Neural cell (in vitro differentiated cells): Measurements from ENCODE around the gene SLK. TPM values are rescaled to one million over a fixed set of nuclear protein-coding genes. Genes with fewer than 3 reads are reported as not detected.

Experiments used
- H2AFZ ChIP-seq: fragments of 200-600, 300-800 bp; sonication (generic), shearing (Covaris generic); 2 replicates; pipeline ENCODE4 v1.6.0; 2014; ENCODE audit warnings: low read depth, mild to moderate bottlenecking, antibody characterized with exemption, low read length, moderate library complexity
- H3F3A ChIP-seq: fragments of 200-600 bp; shearing (Covaris generic); 2 replicates; pipeline ENCODE4 v1.6.1; 2016; ENCODE audit warnings: mild to moderate bottlenecking, moderate library complexity, mixed read lengths, antibody characterized with exemption, low read length; ENCODE audit not compliant: insufficient read depth, poor library complexity, severe bottlenecking
- H3K27ac ChIP-seq: fragments of 200-600, 300-800 bp; sonication (generic), shearing (Covaris generic); 2 replicates; pipeline ENCODE4 v1.5.1; 2014; ENCODE audit warnings: mild to moderate bottlenecking, low read length, moderate library complexity
- H3K27me3 ChIP-seq: fragments of 300-800, 200-600 bp; sonication (generic), shearing (Covaris generic); 2 replicates; pipeline ENCODE4 v1.6.0; 2014; ENCODE audit warnings: mild to moderate bottlenecking, low read depth, low read length, moderate library complexity; ENCODE audit not compliant: insufficient read depth
- H3K36me3 ChIP-seq: fragments of 300-800, 200-600 bp; sonication (generic), shearing (Covaris generic); 2 replicates; pipeline ENCODE4 v1.5.1; 2014; ENCODE audit warnings: mild to moderate bottlenecking, antibody characterized with exemption, low read length, moderate library complexity; ENCODE audit not compliant: insufficient read depth
- H3K4me2 ChIP-seq: fragments of 300-800, 200-600 bp; sonication (generic), shearing (Covaris generic); 2 replicates; pipeline ENCODE4 v1.6.0; 2014; ENCODE audit warnings: mild to moderate bottlenecking, low read length
- H3K4me3 ChIP-seq: fragments of 300-800, 200-600 bp; sonication (generic), shearing (Covaris generic); 2 replicates; pipeline ENCODE4 v1.5.1; 2014; ENCODE audit warnings: mild to moderate bottlenecking, low read length, moderate library complexity
- H3K79me2 ChIP-seq: fragments of 200-600 bp; shearing (Covaris generic); replicated peaks from 2 replicates; pipeline ENCODE4 v1.6.0; 2014; ENCODE audit warnings: mild to moderate bottlenecking, low read length, moderate library complexity; ENCODE audit not compliant: insufficient read depth
- H3K9ac ChIP-seq: fragments of 300-800, 200-600 bp; sonication (generic), shearing (Covaris generic); 2 replicates; pipeline ENCODE4 v1.6.1; 2016; ENCODE audit warnings: mild to moderate bottlenecking, low read length, mixed read lengths
- H3K9me2 ChIP-seq: fragments of 200-600 bp; shearing (Covaris generic); 2 replicates; pipeline ENCODE4 v1.6.1; 2016; ENCODE audit warnings: mild to moderate bottlenecking, low read length, mixed read lengths; ENCODE audit not compliant: insufficient read depth
- H3K9me3 ChIP-seq: fragments of 200-600, 300-800 bp; sonication (generic), shearing (Covaris generic); 2 replicates; pipeline ENCODE4 v1.6.1; 2016; ENCODE audit warnings: mild to moderate bottlenecking, mixed run types, low read length, moderate library complexity, mixed read lengths
- H4K20me1 ChIP-seq: fragments of 200-600 bp; shearing (Covaris generic); 2 replicates; pipeline ENCODE4 v1.6.1; 2016; ENCODE audit warnings: mild to moderate bottlenecking, mixed run types; ENCODE audit not compliant: insufficient read depth
- EP300 ChIP-seq: fragments of 450-650 bp; conservative IDR thresholded peaks from 2 replicates; pipeline ENCODE4 v1.6.1; 2014; ENCODE audit warnings: antibody characterized with exemption, mild to moderate bottlenecking, moderate library complexity; ENCODE audit not compliant: poor library complexity, severe bottlenecking
- EZH2 ChIP-seq: fragments of 200-600, 300-800 bp; shearing (Covaris generic), sonication (generic); IDR thresholded peaks from 2 replicates; pipeline ENCODE4 v1.6.1; 2014; ENCODE audit warnings: antibody characterized with exemption, low read length, borderline replicate concordance, mild to moderate bottlenecking; ENCODE audit not compliant: insufficient read depth, poor library complexity, severe bottlenecking
- MXI1 ChIP-seq: fragments of 450-650 bp; conservative IDR thresholded peaks from 2 replicates; pipeline ENCODE4 v1.6.1; 2014; ENCODE audit warnings: antibody characterized with exemption, mild to moderate bottlenecking; ENCODE audit not compliant: poor library complexity, severe bottlenecking
- POLR2AphosphoS5 ChIP-seq: IDR thresholded peaks from 2 replicates; pipeline ENCODE4 v1.6.1; 2012
- RAD21 ChIP-seq: fragments of 450-650 bp; conservative IDR thresholded peaks from 2 replicates; pipeline ENCODE4 v1.6.1; 2014; ENCODE audit warnings: antibody characterized with exemption, mild to moderate bottlenecking, moderate library complexity
- SMC3 ChIP-seq: fragments of 450-650 bp; conservative IDR thresholded peaks from 2 replicates; pipeline ENCODE4 v1.6.1; 2014; ENCODE audit warnings: antibody characterized with exemption, mild to moderate bottlenecking, moderate library complexity; ENCODE audit not compliant: poor library complexity
- TAF1 ChIP-seq: IDR thresholded peaks from 2 replicates; pipeline ENCODE4 v1.6.1; 2012; ENCODE audit warnings: low read depth
- polyA plus RNA-seq: library from polyadenylated mRNA; depleted of rRNA; stranded (reverse); fragments of >200 nt; gene quantifications from 2 replicates; pipeline ENCODE4 v1.2.3, GENCODE V29; 2014
- TF ChIP-seq, protein P1 (sequence below): IDR thresholded peaks from 2 replicates; pipeline ENCODE4 v1.6.1; 2012; ENCODE audit warnings: borderline replicate concordance
- TF ChIP-seq, protein P2 (sequence below): fragments of 450-650 bp; IDR thresholded peaks from 2 replicates; pipeline ENCODE4 v1.5.1; 2014; ENCODE audit warnings: antibody characterized with exemption, mild to moderate bottlenecking, moderate library complexity; ENCODE audit not compliant: poor library complexity, severe bottlenecking

The SLK gene
- polyA plus RNA-seq, 1 donor from 2014 or later, result 23.7 TPM

DNA sequence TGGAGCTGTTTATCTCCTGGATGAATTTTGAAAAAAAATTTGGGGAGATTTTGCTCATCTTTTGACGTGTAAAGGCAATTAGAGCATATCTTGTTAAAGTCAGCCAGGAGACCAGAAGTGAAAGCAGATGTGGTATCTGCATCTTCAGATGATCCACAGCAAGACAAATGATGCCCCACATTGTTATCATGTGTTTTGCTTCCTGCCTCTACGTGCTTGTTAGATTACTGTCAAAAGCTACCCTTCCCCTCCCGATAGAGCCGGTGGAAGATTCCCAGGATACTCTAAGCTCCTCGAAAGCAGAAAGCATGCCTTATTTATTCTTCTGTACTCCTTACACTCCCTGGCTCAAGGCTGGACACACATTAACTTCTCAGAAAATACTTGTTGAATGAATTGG is 105.8 kb downstream of the SLK start:
- Histone ChIP-seq H3K36me3 (no peaks in the 10 kb centered on the region), H3K9me3 (no peaks in the 10 kb centered on the region), H2AFZ (no peak overlapping the region), H3K9ac (no peak overlapping the region), H3K4me2 (no peak overlapping the region), H3F3A (no peaks in the 10 kb centered on the region), H3K9me2 (no peaks in the 10 kb centered on the region), H3K27me3 (no peaks in the 10 kb centered on the region), H3K4me3 (no peak overlapping the region), H3K27ac (no peak overlapping the region), H4K20me1 (no peaks in the 10 kb centered on the region), H3K79me2 (no peaks in the 10 kb centered on the region)
- no peak for TF ChIP-seq TAF1
- no peak for TF ChIP-seq MXI1
- no peak for TF ChIP-seq SMC3
- TF ChIP-seq EZH2, result no peak
- TF ChIP-seq RAD21, result no peak
- TF ChIP-seq, protein P1, sequence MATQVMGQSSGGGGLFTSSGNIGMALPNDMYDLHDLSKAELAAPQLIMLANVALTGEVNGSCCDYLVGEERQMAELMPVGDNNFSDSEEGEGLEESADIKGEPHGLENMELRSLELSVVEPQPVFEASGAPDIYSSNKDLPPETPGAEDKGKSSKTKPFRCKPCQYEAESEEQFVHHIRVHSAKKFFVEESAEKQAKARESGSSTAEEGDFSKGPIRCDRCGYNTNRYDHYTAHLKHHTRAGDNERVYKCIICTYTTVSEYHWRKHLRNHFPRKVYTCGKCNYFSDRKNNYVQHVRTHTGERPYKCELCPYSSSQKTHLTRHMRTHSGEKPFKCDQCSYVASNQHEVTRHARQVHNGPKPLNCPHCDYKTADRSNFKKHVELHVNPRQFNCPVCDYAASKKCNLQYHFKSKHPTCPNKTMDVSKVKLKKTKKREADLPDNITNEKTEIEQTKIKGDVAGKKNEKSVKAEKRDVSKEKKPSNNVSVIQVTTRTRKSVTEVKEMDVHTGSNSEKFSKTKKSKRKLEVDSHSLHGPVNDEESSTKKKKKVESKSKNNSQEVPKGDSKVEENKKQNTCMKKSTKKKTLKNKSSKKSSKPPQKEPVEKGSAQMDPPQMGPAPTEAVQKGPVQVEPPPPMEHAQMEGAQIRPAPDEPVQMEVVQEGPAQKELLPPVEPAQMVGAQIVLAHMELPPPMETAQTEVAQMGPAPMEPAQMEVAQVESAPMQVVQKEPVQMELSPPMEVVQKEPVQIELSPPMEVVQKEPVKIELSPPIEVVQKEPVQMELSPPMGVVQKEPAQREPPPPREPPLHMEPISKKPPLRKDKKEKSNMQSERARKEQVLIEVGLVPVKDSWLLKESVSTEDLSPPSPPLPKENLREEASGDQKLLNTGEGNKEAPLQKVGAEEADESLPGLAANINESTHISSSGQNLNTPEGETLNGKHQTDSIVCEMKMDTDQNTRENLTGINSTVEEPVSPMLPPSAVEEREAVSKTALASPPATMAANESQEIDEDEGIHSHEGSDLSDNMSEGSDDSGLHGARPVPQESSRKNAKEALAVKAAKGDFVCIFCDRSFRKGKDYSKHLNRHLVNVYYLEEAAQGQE, result no peak
- TF ChIP-seq EP300, result no peak
- TF ChIP-seq, protein P2, sequence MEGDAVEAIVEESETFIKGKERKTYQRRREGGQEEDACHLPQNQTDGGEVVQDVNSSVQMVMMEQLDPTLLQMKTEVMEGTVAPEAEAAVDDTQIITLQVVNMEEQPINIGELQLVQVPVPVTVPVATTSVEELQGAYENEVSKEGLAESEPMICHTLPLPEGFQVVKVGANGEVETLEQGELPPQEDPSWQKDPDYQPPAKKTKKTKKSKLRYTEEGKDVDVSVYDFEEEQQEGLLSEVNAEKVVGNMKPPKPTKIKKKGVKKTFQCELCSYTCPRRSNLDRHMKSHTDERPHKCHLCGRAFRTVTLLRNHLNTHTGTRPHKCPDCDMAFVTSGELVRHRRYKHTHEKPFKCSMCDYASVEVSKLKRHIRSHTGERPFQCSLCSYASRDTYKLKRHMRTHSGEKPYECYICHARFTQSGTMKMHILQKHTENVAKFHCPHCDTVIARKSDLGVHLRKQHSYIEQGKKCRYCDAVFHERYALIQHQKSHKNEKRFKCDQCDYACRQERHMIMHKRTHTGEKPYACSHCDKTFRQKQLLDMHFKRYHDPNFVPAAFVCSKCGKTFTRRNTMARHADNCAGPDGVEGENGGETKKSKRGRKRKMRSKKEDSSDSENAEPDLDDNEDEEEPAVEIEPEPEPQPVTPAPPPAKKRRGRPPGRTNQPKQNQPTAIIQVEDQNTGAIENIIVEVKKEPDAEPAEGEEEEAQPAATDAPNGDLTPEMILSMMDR, result no peak

DNA sequence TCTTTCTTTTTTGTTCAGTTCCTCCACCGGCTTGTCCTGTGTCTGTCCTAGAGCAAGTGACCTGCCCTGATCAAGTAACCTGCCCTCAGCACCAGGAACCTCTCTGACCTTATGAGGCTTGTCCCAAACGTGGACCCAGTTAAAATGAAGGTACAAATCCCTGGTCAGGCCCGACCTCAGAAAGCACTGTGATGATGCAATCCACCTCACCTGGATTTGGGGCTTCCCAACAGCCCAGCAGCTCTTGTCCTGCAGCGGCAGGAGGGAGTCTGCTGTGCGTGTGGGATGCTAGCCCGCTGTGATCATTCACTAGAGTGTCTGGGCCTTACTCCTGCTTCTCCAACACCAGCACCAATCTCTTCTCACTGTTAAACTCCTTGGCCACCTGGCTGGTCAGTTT is 107.6 kb downstream of the SLK start:
- Histone ChIP-seq H3K79me2 (no peaks in the 10 kb centered on the region), H3K36me3 (no peaks in the 10 kb centered on the region), H3K9me2 (no peaks in the 10 kb centered on the region), H3K4me3 (no peak overlapping the region), H3K27me3 (no peaks in the 10 kb centered on the region), H3F3A (no peaks in the 10 kb centered on the region), H3K9me3 (no peaks in the 10 kb centered on the region), H2AFZ (no peak overlapping the region), H3K27ac (no peak overlapping the region), H3K4me2 (no peak overlapping the region), H3K9ac (no peak overlapping the region), H4K20me1 (no peaks in the 10 kb centered on the region)
- TF ChIP-seq, protein P1, result no peak
- no peak for TF ChIP-seq EP300
- no peak for TF ChIP-seq POLR2AphosphoS5
- TF ChIP-seq RAD21, result no peak
- no peak for TF ChIP-seq SMC3
- TF ChIP-seq TAF1, result no peak
- TF ChIP-seq EZH2, result no peak
- no peak for TF ChIP-seq MXI1
- TF ChIP-seq, protein P2, result no peak
